NCI-H69 (cell line): ENCODE results near the gene DISP3.

Experiments
- DNase-seq: peaks from one replicate; lab custom pipeline; 2025; lab: John Stamatoyannopoulos, UW

Gene DISP3

GRCh38 chr1:11478571-11479374 is at the start of gene DISP3:
Gene DISP3, plus strand, starts transcription at chr1:11479155. Its CDS starts 21,838 bp downstream, at chr1:11500993.
- DNase-seq, result peak; percentile 92

- DNase-seq, result no peak
Observed at GRCh38 chr1:11429226-11429625, 49.7 kb upstream of the DISP3 start.

- DNase-seq, result no peak
Observed at GRCh38 chr1:11429935-11430334, 49.0 kb upstream of the DISP3 start.

GRCh38 chr1:11431941-11432507 is 46.9 kb upstream of the DISP3 start:
- DNase-seq, result no peak

GRCh38 chr1:11432526-11432925 is 46.4 kb upstream of the DISP3 start:
- no peak for DNase-seq

- DNase-seq, result peak; percentile 87
Observed at GRCh38 chr1:11434501-11434900, 44.5 kb upstream of the DISP3 start.

GRCh38 chr1:11434926-11435325 is 44.0 kb upstream of the DISP3 start:
- peak; percentile 61 for DNase-seq

- no peak for DNase-seq
Observed at GRCh38 chr1:11438996-11439395, 40.0 kb upstream of the DISP3 start.

GRCh38 chr1:11441211-11441952 is 37.6 kb upstream of the DISP3 start:
- DNase-seq, result no peak

- no peak for DNase-seq
Observed at GRCh38 chr1:11443043-11443442, 35.9 kb upstream of the DISP3 start.

- no peak for DNase-seq
Observed at GRCh38 chr1:11443961-11444658, 34.8 kb upstream of the DISP3 start.

GRCh38 chr1:11444907-11445306 is 34.0 kb upstream of the DISP3 start:
- DNase-seq, result no peak

- DNase-seq, result no peak
Observed at GRCh38 chr1:11447903-11448302, 31.1 kb upstream of the DISP3 start.

GRCh38 chr1:11448373-11449099 is 30.4 kb upstream of the DISP3 start:
- peak; percentile 11 for DNase-seq

GRCh38 chr1:11449100-11449403 is 29.9 kb upstream of the DISP3 start:
- DNase-seq, result no peak

GRCh38 chr1:11450310-11450709 is 28.6 kb upstream of the DISP3 start:
- DNase-seq, result no peak

GRCh38 chr1:11453742-11454491 is 25.0 kb upstream of the DISP3 start:
- peak; percentile 72 for DNase-seq

- no peak for DNase-seq
Observed at GRCh38 chr1:11455967-11456570, 22.9 kb upstream of the DISP3 start.

GRCh38 chr1:11456965-11457364 is 22.0 kb upstream of the DISP3 start:
- peak; percentile 37 for DNase-seq

- DNase-seq, result peak; percentile 33
Observed at GRCh38 chr1:11458811-11459275, 20.1 kb upstream of the DISP3 start.
